ENCODE results near the gene PCSK4.

DNA sequence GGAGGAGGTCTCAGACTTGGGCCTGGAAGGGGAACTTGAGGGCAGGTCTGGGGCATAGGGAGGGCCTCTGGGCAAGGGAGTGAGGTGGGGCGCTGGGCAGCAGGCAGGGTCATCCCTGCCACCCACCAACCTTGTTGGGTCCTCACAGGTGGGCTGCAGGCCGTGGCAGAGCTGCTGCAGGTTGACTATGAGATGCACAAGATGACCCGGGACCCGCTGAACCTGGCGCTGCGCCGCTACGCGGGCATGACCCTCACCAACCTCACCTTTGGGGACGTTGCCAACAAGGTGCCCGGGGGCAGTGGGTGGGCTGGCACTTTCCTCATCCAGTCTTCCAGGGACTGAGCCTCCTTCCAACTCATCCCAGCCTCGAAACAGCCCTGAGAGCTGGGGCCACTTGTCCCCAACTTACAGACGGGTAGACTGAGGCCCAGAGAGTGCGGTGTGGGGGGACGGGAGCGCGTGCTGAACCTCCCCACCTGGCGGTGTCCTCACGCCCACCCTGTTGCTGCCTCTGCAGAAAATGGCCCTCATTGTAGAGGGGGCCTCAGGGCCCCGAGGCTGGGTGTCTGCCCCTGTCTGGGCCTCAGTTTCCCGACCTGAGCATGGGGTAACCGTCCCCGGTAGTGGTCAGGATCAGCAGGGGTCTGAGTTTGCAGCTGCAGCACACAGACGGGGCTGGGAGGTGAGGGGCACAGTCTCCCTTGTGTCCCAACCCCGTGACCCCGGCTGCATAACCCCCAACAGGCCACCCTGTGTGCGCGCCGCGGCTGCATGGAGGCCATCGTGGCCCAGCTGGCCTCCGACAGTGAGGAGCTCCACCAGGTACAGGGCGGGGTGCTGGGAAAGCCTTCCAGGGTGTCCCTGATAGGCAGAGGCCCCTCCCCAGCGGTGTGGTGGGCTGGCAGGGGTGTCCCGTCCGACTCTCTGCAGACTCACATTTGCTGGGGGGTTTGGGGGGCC, 29.8 kb downstream of the PCSK4 start:
- TF ChIP-seq CTCF (IDR thresholded peaks at IDR 0.05) (no peak), POLR2A (IDR thresholded peaks at IDR 0.05) (no peak)
